Activated T-helper 2 cell treated with anti-CD3 and anti-CD28 coated beads, Interferon-gamma antibody, Interleukin-2, Interleukin-4, amounts not matched to agents 10 μg/mL and 5 μg/mL and 100 μg/mL, durations not matched to agents 14 hours and 24 hours and 36 hours (primary cell): ENCODE results near the gene COG2. TPM values are rescaled to one million over a fixed set of nuclear protein-coding genes. Genes with fewer than 3 reads are reported as not detected.
"Not testable (repeated sequence)": the region's sequence is repeated elsewhere in the genome, so short reads cannot be mapped to it uniquely, and the experiment has no call there.

Source experiments
- DNase-seq: peaks from one replicate; pipeline ENCODE4 v3.0.0; 2021; ENCODE audit warnings: low spot score
- H3K27ac Mint-ChIP-seq: one replicate; pipeline ENCODE4 v1.8.0; 2021; ENCODE audit warnings: mixed read lengths
- H3K27me3 Mint-ChIP-seq: one replicate; pipeline ENCODE4 v1.8.0; 2021; ENCODE audit warnings: low read depth, mixed read lengths
- H3K36me3 Mint-ChIP-seq: one replicate; pipeline ENCODE4 v1.8.0; 2021; ENCODE audit warnings: low read depth, mixed read lengths
- H3K4me1 Mint-ChIP-seq: one replicate; pipeline ENCODE4 v1.8.0; 2021; ENCODE audit warnings: low read depth, mixed read lengths
- H3K4me3 Mint-ChIP-seq: one replicate; pipeline ENCODE4 v1.8.0; 2021; ENCODE audit warnings: low read depth, mild to moderate bottlenecking, moderate library complexity, mixed read lengths
- H3K9me3 Mint-ChIP-seq: one replicate; pipeline ENCODE4 v1.8.0; 2021; ENCODE audit warnings: mixed read lengths
- intact Hi-C: fragments of 100-400 bp; cut with micrococcal nuclease; formaldehyde crosslinking; loops from one replicate; pipeline ENCODE4 v1.15.1; 2023
- total RNA-seq: library from RNA; stranded (reverse); gene quantifications from 2 replicates; pipeline ENCODE4 v1.2.3, GENCODE V29; 2022

COG2 gene
- total RNA-seq, 1 donor from 2014 or later = 38.8 TPM

- H3K9me3 Mint-ChIP-seq = no peaks in the 10 kb centered on the region
- peaks cover 25% of the 10 kb centered on the region for H3K27me3 Mint-ChIP-seq
- H3K27ac Mint-ChIP-seq = no peak overlapping the region
- peaks cover 12% of the 10 kb centered on the region for H3K4me1 Mint-ChIP-seq
- intact Hi-C loops = no loop called here
- DNase-seq = no peak
- no peak overlapping the region for H3K4me3 Mint-ChIP-seq
- no peaks in the 10 kb centered on the region for H3K36me3 Mint-ChIP-seq
These were observed 7.9 kb upstream of the COG2 start for GRCh38 chr1:230634384-230634783.

- peaks cover 32% of the 10 kb centered on the region for H3K27me3 Mint-ChIP-seq
- no peak overlapping the region for H3K4me3 Mint-ChIP-seq
- peaks cover 20% of the 10 kb centered on the region for H3K4me1 Mint-ChIP-seq
- H3K36me3 Mint-ChIP-seq = no peaks in the 10 kb centered on the region
- intact Hi-C loops = no loop called here
- no peak for DNase-seq
- peak overlapping the region; percentile 30 for H3K27ac Mint-ChIP-seq
- no peaks in the 10 kb centered on the region for H3K9me3 Mint-ChIP-seq
These were observed 5.6 kb upstream of the COG2 start for GRCh38 chr1:230636575-230637148.

GRCh38 chr1:230639714-230640209 is 2.5 kb upstream of the COG2 start:
- Mint-ChIP-seq H3K9me3 (no peaks in the 10 kb centered on the region), H3K27ac (no peak overlapping the region), H3K4me1 (peaks cover 38% of the 10 kb centered on the region), H3K4me3 (no peak overlapping the region), H3K36me3 (peaks cover 7% of the 10 kb centered on the region), H3K27me3 (peaks cover 32% of the 10 kb centered on the region)
- intact Hi-C loops = loop anchor here (5.0 kb wide), 3 partner anchors 228 to 1082 kb away; partner anchors contain the start of genes ABCB10 and C1orf198
- no peak for DNase-seq

- no peak overlapping the region for H3K27ac Mint-ChIP-seq
- H3K4me3 Mint-ChIP-seq = peak overlapping the region; percentile 98
- H3K4me1 Mint-ChIP-seq = peaks cover 44% of the 10 kb centered on the region
- no peak for DNase-seq
- no peaks in the 10 kb centered on the region for H3K9me3 Mint-ChIP-seq
- intact Hi-C loops = loop anchor here (5.0 kb wide), 3 partner anchors 226 to 1084 kb away; partner anchors contain the start of genes ABCB10 and C1orf198
- H3K36me3 Mint-ChIP-seq = peaks cover 12% of the 10 kb centered on the region
- H3K27me3 Mint-ChIP-seq = peaks cover 29% of the 10 kb centered on the region
These were observed 935 bp upstream of the COG2 start for GRCh38 chr1:230641346-230641745.

GRCh38 chr1:230641900-230642262 is 400 bp upstream of the COG2 start:
- DNase-seq = no peak
- Mint-ChIP-seq H3K27me3 (peaks cover 24% of the 10 kb centered on the region), H3K27ac (peak overlapping the region; percentile 29), H3K4me1 (peaks cover 41% of the 10 kb centered on the region), H3K4me3 (peak overlapping the region; percentile 98), H3K36me3 (peaks cover 17% of the 10 kb centered on the region), H3K9me3 (no peaks in the 10 kb centered on the region)
- intact Hi-C loops = loop anchor here (1.0 to 5.0 kb wide), 6 partner anchors 225 to 1085 kb away; partner anchors contain the start of genes ABCB10, ARV1, C1orf198 and SPRTN

GRCh38 chr1:230643908-230644307 is 1.6 kb downstream of the COG2 start:
- intact Hi-C loops = loop anchor here (2.0 to 5.0 kb wide), 5 partner anchors 223 to 1087 kb away; partner anchors contain the start of genes ABCB10, ARV1, C1orf198 and TTC13
- Mint-ChIP-seq H3K4me3 (peak overlapping the region; percentile 98), H3K9me3 (no peaks in the 10 kb centered on the region), H3K4me1 (peaks cover 42% of the 10 kb centered on the region), H3K27ac (no peak overlapping the region), H3K27me3 (peaks cover 10% of the 10 kb centered on the region), H3K36me3 (peaks cover 18% of the 10 kb centered on the region)
- DNase-seq = no peak

- Mint-ChIP-seq H3K4me3 (no peak overlapping the region), H3K4me1 (peaks cover 34% of the 10 kb centered on the region), H3K27ac (no peak overlapping the region), H3K9me3 (peaks cover 9% of the 10 kb centered on the region), H3K36me3 (peaks cover 31% of the 10 kb centered on the region), H3K27me3 (no peaks in the 10 kb centered on the region)
- intact Hi-C loops = no loop called here
- no peak for DNase-seq
These were observed 4.5 kb downstream of the COG2 start for GRCh38 chr1:230646710-230647302.

DNA sequence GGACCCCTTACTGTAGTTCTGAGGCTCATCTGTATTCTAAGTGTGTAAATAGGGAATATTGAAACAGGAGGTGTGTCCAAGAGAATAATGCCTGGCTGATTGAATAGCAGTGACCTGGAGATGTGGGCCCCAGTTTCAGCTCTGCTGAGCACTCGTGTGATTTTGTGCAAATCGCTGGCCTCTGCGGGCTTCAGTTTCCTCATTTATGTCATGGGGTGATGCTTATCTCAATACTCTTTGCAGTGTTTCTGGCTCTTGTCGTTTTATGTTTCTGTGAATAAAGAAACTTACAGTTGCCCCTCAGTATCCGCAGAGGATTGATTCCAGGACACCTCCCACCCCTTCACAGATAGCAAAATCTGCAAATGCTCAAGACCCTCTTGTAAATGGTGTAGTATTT is 5.0 kb downstream of the COG2 start:
- no peak overlapping the region for H3K27ac Mint-ChIP-seq
- H3K36me3 Mint-ChIP-seq = peaks cover 31% of the 10 kb centered on the region
- no peaks in the 10 kb centered on the region for H3K27me3 Mint-ChIP-seq
- peaks cover 31% of the 10 kb centered on the region for H3K4me1 Mint-ChIP-seq
- intact Hi-C loops = no loop called here
- H3K4me3 Mint-ChIP-seq = no peak overlapping the region
- DNase-seq = no peak
- H3K9me3 Mint-ChIP-seq = peaks cover 9% of the 10 kb centered on the region

GRCh38 chr1:230648114-230648513 is 5.8 kb downstream of the COG2 start:
- intact Hi-C loops = no loop called here
- Mint-ChIP-seq H3K27ac (no peak overlapping the region), H3K27me3 (no peaks in the 10 kb centered on the region), H3K4me1 (peaks cover 31% of the 10 kb centered on the region), H3K4me3 (no peak overlapping the region), H3K9me3 (peaks cover 9% of the 10 kb centered on the region), H3K36me3 (peaks cover 34% of the 10 kb centered on the region)
- no peak for DNase-seq

DNA sequence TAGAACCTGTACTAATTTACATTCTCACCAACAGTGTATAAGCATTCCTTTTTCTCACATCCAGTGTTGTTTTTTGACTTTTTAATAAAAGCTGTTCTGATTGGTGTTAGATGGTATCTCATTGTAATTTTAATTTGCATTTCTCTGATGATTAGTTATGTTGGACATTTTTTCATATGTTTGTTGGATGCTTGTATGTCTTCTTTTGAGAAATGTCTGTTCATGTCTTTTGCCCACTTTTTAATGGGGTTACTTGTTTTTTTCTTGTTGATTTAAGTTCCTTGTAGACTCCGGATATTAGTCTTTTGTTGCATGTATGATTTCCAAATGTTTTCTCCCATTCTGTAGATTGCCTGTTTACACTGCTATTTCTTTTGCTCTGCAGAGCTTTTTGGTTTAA is 8.0 kb downstream of the COG2 start:
- peaks cover 16% of the 10 kb centered on the region for H3K4me1 Mint-ChIP-seq
- H3K9me3 Mint-ChIP-seq = peaks cover 9% of the 10 kb centered on the region
- no peak overlapping the region for H3K4me3 Mint-ChIP-seq
- peaks cover 31% of the 10 kb centered on the region for H3K36me3 Mint-ChIP-seq
- intact Hi-C loops = no loop called here
- no peak overlapping the region for H3K27ac Mint-ChIP-seq
- no peaks in the 10 kb centered on the region for H3K27me3 Mint-ChIP-seq
- DNase-seq = no peak

GRCh38 chr1:230651235-230651634 is 9.0 kb downstream of the COG2 start:
- intact Hi-C loops = no loop called here
- peaks cover 9% of the 10 kb centered on the region for H3K9me3 Mint-ChIP-seq
- H3K4me1 Mint-ChIP-seq = peaks cover 13% of the 10 kb centered on the region
- peaks cover 27% of the 10 kb centered on the region for H3K36me3 Mint-ChIP-seq
- no peak overlapping the region for H3K27ac Mint-ChIP-seq
- no peak for DNase-seq
- no peak overlapping the region for H3K4me3 Mint-ChIP-seq
- H3K27me3 Mint-ChIP-seq = no peaks in the 10 kb centered on the region

- H3K9me3 Mint-ChIP-seq, H3K4me3 Mint-ChIP-seq, intact Hi-C loops, H3K27ac Mint-ChIP-seq, H3K27me3 Mint-ChIP-seq, H3K4me1 Mint-ChIP-seq, DNase-seq: not testable (repeated sequence)
- H3K36me3 Mint-ChIP-seq = peaks cover 18% of the 10 kb centered on the region
These were observed 14.4 kb downstream of the COG2 start for GRCh38 chr1:230656719-230657118.

- intact Hi-C loops, H3K27me3 Mint-ChIP-seq, H3K27ac Mint-ChIP-seq, H3K4me1 Mint-ChIP-seq, H3K9me3 Mint-ChIP-seq, DNase-seq, H3K4me3 Mint-ChIP-seq: not testable (repeated sequence)
- H3K36me3 Mint-ChIP-seq = peaks cover 27% of the 10 kb centered on the region
These were observed 15.8 kb downstream of the COG2 start for GRCh38 chr1:230658103-230658502.
